ENCODE data around the gene NEDD9.

NEDD9 gene

DNA sequence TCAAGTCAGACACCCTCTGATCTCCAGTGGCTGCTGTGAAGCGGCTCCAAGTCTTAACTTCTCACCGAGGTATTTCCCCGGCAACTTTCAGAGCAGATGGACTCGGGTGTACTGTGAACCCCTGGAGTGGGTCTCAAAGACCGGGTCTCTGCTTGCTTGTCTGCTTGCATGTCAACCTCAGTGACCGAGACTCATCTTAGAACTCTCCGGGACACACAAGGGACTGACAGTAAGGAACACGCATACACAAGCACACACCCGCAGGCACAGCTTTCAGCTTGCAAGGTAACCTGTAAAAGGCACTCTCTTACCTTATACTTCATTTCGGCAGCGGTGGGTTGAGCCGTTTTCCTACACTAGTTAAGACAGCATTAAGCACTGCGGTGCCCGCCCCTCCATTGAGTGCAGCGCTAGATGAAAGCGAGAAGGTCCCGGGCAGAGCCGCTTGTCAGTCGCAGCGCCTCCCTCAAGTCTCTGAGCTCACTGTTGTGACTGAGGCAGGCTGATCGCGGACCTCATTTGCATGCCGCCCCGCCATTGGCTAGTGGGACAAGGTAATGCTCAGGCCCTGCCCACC, at the start of gene NEDD9:
Gene NEDD9 (minus strand): TSS at position 476 of the 577 bp plus-strand sequence. CDS start 153 bp downstream, at position 323.
- DNase-seq (ENCODE audit: low read depth in 2 of 3, low spot score in 1 of 3) = peak; percentile 88 to 92 (median 91)

GRCh38 chr6:11282245-11282644, 49.8 kb upstream of the NEDD9 start:
- no peak for DNase-seq (ENCODE audit: low read depth in 2 of 3, low spot score in 1 of 3)

DNA sequence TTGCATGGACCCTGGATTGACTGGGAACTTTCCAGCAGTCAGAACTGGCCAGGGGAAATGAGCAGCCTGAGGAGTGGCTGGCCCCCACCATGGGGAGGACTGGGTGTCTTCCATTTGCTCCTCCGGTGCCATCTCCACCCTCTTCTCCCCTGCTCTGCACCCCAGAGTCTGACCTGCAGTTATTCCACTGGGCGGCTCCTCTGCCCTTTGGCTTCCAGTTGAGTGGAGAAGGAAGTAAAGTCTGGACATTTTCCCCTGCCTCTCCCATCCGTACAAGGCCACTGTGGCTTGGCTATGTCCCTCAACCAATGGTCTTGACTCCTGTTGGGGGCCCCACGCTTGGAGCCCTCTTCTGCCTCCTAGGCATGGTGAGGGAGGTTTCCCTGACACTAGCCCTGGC, 47.9 kb upstream of the NEDD9 start:
- no peak for DNase-seq (ENCODE audit: low read depth in 2 of 3, low spot score in 1 of 3)

DNA sequence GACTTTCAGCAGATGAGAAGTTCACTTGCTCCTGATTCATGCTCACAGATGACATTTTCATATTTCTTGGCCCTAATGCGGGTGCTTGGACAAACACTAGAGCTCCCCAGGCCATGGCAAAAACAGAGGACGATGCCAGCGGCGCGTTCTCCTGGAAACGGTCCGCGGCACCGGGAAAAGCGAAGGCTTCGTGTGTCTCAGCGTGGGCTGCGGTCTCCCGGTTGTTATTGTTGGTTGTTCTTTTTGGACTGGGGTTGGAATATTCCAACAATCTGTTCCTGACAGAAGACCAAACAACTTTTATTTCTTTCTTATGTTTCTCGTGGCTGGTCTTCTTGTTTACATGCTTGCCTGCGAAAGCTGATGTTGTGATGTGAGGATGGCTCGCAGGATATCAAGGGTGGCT, 46.8 kb upstream of the NEDD9 start:
- no peak for DNase-seq (ENCODE audit: low read depth in 2 of 3, low spot score in 1 of 3)

- no peak for DNase-seq (ENCODE audit: low read depth in 2 of 3, low spot score in 1 of 3)
Measured at GRCh38 chr6:11278207-11278559, 45.7 kb upstream of the NEDD9 start.

DNA sequence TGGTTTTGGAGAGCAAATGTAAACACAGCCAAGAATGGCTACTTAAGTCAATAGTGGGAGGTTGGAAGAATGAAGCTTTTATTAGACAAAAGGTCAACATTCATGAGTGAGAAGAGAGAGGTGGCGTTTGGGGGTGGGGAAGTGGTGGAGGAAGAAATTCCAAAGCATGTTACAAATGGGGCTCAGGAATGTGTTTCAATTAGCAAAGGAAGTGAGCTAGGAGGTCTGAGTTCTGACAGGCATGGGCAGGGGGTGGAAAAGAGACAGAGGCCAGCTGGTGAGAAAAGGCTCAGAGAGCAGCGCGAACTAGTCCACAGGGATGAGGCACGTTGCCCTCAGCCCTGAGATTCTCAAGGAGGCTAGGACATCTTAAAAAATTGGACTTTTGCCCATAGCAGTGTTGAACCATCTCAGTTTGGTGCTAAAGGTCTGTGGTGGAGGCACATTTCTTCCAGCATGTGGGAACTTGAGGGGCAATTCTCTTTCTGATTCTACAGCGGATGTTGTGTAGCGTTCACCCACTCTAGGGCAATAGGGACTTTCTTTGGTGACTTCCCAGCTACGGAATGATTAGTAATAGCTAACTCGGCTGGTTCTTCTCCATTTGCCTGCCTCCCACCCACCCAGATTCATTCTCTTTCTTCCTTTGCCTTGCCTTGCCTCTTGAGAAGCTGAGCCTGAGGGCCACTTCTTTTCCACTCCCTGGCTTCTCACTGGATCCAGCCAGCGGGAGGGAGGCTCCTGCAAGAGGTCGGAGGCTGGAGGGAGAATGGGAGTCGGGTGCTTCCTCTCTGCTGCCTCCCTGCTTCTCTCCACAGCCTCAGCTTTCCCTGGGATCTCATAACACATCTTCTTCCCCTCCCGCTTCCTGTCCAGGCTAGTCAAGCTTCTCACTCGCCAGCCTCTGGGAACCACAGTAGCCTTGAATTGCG, 45.1 kb upstream of the NEDD9 start:
- peak; percentile 13 to 25 (median 21) for DNase-seq (ENCODE audit: low read depth in 2 of 3, low spot score in 1 of 3)

DNA sequence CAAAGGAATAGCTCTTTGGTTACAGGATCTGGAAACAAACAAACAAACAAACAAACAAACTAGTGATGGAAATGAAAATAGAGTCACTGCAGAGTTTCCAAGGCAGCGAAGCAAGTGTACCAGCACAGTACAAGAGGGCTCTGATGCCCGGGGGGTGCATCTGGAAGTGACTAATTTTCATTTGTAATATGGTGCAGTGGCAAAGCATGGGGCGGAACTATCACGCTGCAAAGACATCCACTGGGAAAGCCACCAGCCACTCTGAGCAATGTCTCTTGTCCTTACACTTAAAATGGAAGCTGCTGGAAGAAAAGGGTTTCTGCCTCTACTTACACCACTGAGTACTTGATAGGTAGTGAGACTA, 44.4 kb upstream of the NEDD9 start:
- no peak for DNase-seq (ENCODE audit: low read depth in 2 of 3, low spot score in 1 of 3)

GRCh38 chr6:11276228-11276627, 43.8 kb upstream of the NEDD9 start:
- no peak for DNase-seq (ENCODE audit: low read depth in 2 of 3, low spot score in 1 of 3)

GRCh38 chr6:11275598-11275997, 43.1 kb upstream of the NEDD9 start:
- DNase-seq (ENCODE audit: low read depth in 2 of 3, low spot score in 1 of 3) = peak in 1 of 3 donors; percentile 27

DNA sequence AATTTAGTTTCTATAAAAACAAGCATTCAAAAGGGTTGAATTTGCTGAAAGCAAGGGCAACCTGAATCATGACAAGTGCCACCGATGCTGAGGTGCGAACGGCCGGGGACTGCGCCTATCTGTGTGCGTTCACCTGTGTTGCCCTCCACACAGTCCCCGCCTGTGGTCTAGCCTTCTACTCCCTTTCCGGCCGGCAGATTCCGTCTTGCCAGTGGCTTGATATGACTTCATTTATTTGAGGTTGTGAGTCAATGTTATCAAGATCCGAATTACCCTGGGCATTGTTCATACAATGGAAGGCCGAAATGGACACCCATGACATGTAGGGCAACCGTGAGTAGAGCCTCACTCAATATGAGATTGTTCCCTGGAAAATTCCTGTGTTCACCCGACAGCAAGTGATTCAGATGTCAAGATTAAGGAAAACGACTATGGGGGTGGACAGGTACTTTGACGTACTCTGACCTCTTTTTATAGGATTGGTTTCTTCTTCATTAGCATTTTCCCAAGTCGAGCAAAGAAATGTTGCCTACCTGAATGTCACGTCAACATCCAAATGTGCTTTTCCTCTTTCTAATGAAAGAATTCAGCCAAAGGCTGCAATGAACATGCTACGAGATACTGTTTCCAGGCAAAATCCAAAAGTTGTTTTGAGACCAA, 41.1 kb upstream of the NEDD9 start:
- no peak for DNase-seq (ENCODE audit: low read depth in 2 of 3, low spot score in 1 of 3)

- no peak for DNase-seq (ENCODE audit: low read depth in 2 of 3, low spot score in 1 of 3)
Measured at GRCh38 chr6:11272491-11273192, 40.2 kb upstream of the NEDD9 start.

GRCh38 chr6:11271228-11272020, 39.0 kb upstream of the NEDD9 start:
- DNase-seq (ENCODE audit: low read depth in 2 of 3, low spot score in 1 of 3) = no peak

GRCh38 chr6:11270030-11271027, 37.9 kb upstream of the NEDD9 start:
- no peak for DNase-seq (ENCODE audit: low read depth in 2 of 3, low spot score in 1 of 3)

GRCh38 chr6:11268978-11269377, 36.5 kb upstream of the NEDD9 start:
- no peak for DNase-seq (ENCODE audit: low read depth in 2 of 3, low spot score in 1 of 3)

GRCh38 chr6:11266926-11267325, 34.5 kb upstream of the NEDD9 start:
- DNase-seq (ENCODE audit: low read depth in 2 of 3, low spot score in 1 of 3) = no peak

GRCh38 chr6:11265932-11266331, 33.5 kb upstream of the NEDD9 start:
- DNase-seq (ENCODE audit: low read depth in 2 of 3, low spot score in 1 of 3) = no peak

GRCh38 chr6:11264100-11264499, 31.6 kb upstream of the NEDD9 start:
- no peak for DNase-seq (ENCODE audit: low read depth in 2 of 3, low spot score in 1 of 3)

GRCh38 chr6:11263291-11263775, 30.9 kb upstream of the NEDD9 start:
- DNase-seq (ENCODE audit: low read depth in 2 of 3, low spot score in 1 of 3) = no peak

- DNase-seq (ENCODE audit: low read depth in 2 of 3, low spot score in 1 of 3) = no peak
Measured at GRCh38 chr6:11262242-11262641, 29.8 kb upstream of the NEDD9 start.
